KOPT-K1 (cell line): ENCODE data around the gene IQCF2.
"Not testable (repeated sequence)": the region's sequence is repeated elsewhere in the genome, so short reads cannot be mapped to it uniquely, and the experiment has no call there.

Source experiments
- H3K27ac ChIP-seq: fragments of 200-600 bp; sonication (generic); 2 replicates; pipeline ENCODE4 v1.5.1; 2016; ENCODE audit warnings: antibody characterized with exemption, mild to moderate bottlenecking, low read depth, low read length; ENCODE audit not compliant: poor library complexity, severe bottlenecking
- H3K36me3 ChIP-seq: fragments of 200-600 bp; sonication (generic); 2 replicates; pipeline ENCODE4 v1.5.1; 2017; ENCODE audit warnings: antibody characterized with exemption, mild to moderate bottlenecking, low read length, moderate library complexity; ENCODE audit not compliant: insufficient read depth
- H3K9me3 ChIP-seq: fragments of 200-600 bp; sonication (generic); 2 replicates; pipeline ENCODE4 v1.5.1; 2017; ENCODE audit warnings: antibody characterized with exemption, low read length, mild to moderate bottlenecking; ENCODE audit not compliant: insufficient read depth, poor library complexity, severe bottlenecking

Gene IQCF2

DNA sequence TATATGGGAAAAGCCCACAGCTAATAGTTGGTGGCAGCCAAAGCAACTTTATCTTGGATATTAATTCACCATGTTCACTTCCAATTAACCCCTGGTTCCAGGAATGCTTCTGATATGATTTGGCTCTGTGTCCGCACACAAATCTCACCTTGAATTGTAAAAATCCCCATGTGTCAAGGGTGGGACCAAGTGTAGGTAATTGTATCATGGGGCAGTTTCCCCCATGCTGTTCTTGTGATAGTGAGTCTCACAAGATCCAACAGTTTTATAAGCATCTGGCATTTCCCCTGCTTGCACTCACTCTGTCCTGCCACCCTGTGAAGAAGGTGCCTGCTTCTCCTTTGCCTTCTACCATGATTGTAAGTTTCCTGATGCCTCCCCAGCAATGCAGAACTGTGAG, 7.5 kb downstream of the IQCF2 start:
- H3K27ac ChIP-seq, H3K36me3 ChIP-seq, H3K9me3 ChIP-seq: not testable (repeated sequence)

DNA sequence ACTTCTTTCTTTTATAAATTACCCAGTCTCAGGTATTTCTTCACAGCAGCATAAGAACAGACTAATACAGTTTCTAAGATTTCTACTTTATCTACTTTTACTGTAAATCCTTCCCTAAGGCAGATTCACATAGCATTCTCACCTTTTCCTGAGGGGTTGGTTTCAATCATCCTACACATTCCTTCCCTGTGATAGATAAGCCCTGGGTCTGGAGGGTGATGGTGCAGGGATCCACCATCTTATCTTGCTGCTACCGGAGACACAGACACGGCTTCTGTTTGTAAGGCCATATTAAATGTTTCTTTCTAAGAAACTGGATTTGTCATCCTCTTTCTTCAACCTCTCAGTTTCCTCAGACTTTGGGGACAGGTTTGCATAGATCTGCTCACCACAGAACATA, 7.9 kb downstream of the IQCF2 start:
- Histone ChIP-seq H3K27ac (no peak overlapping the region), H3K9me3 (no peaks in the 10 kb centered on the region), H3K36me3 (no peaks in the 10 kb centered on the region)

DNA sequence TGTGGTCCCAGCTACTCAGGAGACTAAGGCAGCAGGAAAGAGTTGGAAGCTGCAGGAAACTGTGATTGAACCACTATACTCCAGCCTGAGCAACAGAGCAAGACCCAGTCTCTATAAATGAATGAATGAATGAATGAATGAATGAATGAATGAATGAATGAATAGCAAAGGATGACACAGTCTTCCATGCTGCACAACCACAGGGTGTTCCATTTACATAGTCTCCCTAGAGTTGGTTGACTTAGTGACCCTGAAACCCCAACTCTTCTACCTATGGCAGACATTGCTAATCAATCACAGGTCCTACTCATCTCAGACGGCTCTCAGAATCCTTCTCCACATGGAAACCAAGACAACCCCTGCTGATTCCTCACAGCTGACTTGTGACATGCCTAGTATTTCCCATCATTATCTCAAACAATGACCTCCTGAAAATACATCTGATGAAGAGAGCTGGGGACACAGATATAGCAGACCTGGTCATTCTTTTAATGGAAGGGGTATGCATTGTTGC, 11.9 kb downstream of the IQCF2 start:
- Histone ChIP-seq H3K27ac (no peak overlapping the region), H3K36me3 (no peaks in the 10 kb centered on the region), H3K9me3 (no peaks in the 10 kb centered on the region)

DNA sequence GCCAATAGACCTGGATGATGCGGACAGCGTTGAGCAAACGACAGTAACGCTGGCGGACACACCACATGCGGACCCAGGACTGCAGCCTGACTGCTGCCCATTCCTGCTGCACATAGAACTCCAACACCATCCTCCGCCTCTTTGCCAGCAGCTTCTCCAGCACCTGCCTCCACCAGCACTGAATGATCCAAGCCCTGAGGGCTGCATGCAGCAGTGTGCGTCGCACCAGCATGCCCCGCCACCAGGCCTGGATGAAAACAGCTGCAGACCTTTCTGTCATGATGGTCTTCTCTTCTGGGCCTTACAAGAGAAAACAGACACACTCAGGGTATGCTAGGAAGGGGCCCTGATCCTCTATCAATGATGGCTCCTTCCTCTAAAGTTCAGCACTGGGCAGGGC, 12.5 kb downstream of the IQCF2 start:
- no peak overlapping the region for H3K27ac ChIP-seq
- H3K9me3 ChIP-seq = no peaks in the 10 kb centered on the region
- H3K36me3 ChIP-seq = no peaks in the 10 kb centered on the region

DNA sequence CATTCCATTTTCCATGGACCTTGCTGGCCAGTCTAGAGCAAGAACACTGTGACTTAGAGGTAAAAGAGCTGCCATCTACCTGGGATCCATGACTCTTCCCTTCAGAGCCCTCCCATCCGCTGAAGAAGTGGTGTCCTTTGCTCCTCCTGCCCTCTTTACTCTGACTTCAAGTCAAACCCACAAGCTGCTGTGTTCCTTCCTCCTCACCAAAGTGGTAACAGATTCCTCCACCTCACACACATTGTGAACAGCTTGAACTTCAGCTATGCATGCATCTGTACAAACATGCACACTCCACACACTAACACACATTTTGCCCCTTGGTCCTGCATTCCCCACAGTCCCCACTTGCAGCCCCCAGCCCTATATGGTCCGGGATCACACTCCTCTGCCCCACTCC, 13.0 kb downstream of the IQCF2 start:
- H3K27ac ChIP-seq = no peak overlapping the region
- H3K36me3 ChIP-seq = no peaks in the 10 kb centered on the region
- no peaks in the 10 kb centered on the region for H3K9me3 ChIP-seq

DNA sequence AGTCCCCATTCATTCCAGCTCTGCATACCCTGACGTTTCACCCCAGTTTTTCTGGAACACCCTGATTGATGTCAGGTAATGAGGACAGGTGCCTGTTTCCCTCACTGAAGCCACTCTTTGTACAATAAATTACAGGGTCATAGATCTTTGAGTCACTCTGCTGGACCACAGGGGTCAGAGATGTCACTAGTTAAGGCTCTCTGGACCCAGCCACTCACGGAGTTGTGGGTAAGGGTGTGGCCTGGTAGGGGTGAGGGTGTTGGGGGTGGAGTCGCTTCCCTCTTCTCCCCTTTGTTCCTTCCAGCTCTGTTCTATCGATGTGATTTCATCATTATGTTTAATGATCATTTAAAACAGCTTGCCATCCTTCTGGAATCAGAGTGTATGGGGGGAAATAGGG, 13.5 kb downstream of the IQCF2 start:
- H3K9me3 ChIP-seq = no peaks in the 10 kb centered on the region
- H3K36me3 ChIP-seq = no peaks in the 10 kb centered on the region

DNA sequence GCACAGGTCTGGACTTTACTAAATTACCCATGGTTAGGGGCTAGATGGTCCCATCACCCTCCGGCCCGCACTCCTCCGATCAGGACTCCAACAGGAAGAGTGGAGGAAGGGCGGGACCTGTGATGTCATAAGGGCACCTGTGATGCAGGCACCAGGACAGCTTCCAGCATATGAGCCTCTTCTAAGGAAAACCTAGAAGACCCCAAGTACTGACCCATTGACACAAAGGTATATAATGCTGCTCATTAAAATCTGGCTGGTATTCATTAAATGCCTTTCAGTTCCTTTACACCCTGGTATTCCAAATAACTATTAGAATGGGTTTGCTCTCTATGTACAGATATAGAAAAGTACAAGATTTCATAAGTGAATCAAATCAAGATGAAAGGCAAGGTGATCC, 14.1 kb downstream of the IQCF2 start, which contains the start of gene IQCF5:
Gene IQCF5, minus strand, starts transcription at position 101 of the 400 bp plus-strand sequence. Its CDS starts 70 bp downstream, at position 31.
- no peak within 1 kb of the TSS for H3K27ac ChIP-seq
- no peaks in the 10 kb centered on the region for H3K9me3 ChIP-seq
- no peaks in the 10 kb centered on the region for H3K36me3 ChIP-seq

More for the DNA sequence above, 13.5 kb downstream of the IQCF2 start:
- no peak overlapping the region for H3K27ac ChIP-seq

DNA sequence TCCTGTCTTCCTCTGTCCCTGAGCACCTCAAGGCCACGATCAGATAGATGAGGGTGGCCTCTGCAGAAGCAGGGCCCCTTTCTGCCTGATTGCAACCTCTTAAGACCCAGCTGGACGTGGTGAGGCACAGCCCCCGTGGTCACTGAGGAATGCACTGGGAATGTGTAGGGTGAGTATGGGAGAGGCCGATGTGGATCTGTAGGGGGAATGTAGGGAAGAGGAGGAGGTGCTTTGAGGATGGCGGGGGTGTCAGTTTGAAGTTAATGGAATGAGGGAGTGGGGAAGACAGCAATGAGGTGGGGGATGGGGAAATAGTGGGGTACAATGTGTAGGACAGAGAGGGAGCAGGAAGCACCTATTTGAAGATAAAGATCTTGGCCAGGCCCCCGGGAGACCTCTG, 14.8 kb downstream of the IQCF2 start:
- Histone ChIP-seq H3K27ac (no peak overlapping the region), H3K36me3 (no peaks in the 10 kb centered on the region), H3K9me3 (no peaks in the 10 kb centered on the region)

DNA sequence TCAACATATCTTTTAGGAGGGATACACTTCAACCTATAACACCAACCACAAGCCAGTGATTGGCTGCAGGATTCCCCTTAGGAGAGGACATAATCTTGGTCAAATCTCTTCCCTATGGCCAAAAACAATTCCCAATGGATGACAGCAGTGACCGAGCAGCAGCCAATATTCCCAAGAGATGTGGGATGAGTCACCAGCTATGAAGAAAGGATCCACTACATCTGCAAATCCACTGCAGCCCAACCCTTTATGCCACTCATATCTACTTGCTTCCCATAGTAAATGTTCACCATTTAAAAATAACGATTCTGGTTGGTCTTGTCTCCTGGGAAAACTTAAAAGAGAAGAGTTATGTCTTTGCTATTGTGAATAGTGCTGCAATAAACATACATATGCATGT, 18.5 kb downstream of the IQCF2 start:
- no peak overlapping the region for H3K27ac ChIP-seq

DNA sequence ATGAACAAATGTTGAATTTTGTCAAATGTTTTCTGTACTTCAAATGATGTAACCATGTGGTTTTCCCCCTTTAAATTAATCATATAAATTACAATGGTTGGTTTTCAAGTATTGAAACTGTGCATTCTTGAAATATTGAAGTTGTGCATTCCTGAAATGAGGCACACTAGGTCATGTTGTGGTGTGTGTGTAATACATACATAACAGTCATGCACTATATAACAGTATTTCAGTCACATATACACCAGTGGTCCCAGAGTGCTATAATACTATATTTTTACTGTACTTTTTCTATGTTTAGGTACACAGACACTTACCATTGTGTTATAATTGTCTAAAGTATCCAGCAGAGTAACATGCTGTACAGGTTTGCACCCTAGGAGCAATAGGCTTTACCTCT, 25.0 kb downstream of the IQCF2 start:
- no peaks in the 10 kb centered on the region for H3K9me3 ChIP-seq
- H3K27ac ChIP-seq = no peak overlapping the region
- H3K36me3 ChIP-seq = no peaks in the 10 kb centered on the region

More for the DNA sequence above, 18.5 kb downstream of the IQCF2 start:
- no peaks in the 10 kb centered on the region for H3K9me3 ChIP-seq
- no peaks in the 10 kb centered on the region for H3K36me3 ChIP-seq

DNA sequence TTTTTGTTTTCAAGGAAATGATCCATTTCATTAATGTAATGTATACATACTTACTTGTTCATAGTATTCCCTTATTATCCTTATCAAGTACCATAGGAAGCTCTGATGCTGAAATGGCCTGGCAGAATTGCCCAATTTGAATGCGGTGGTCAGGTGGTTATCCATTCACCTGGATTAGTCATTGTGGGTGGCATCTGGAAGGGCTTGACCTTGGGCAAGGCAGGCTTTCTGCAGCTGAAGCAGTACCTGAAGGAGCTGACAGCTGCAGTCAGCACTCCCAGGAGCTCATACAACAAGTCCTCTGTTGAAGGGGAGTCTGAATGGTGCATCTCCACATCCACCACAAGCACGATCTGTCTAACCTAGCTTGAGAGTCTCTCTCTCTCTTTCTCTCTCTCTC, 26.2 kb downstream of the IQCF2 start:
- Histone ChIP-seq H3K9me3 (no peaks in the 10 kb centered on the region), H3K36me3 (no peaks in the 10 kb centered on the region), H3K27ac (no peak overlapping the region)

DNA sequence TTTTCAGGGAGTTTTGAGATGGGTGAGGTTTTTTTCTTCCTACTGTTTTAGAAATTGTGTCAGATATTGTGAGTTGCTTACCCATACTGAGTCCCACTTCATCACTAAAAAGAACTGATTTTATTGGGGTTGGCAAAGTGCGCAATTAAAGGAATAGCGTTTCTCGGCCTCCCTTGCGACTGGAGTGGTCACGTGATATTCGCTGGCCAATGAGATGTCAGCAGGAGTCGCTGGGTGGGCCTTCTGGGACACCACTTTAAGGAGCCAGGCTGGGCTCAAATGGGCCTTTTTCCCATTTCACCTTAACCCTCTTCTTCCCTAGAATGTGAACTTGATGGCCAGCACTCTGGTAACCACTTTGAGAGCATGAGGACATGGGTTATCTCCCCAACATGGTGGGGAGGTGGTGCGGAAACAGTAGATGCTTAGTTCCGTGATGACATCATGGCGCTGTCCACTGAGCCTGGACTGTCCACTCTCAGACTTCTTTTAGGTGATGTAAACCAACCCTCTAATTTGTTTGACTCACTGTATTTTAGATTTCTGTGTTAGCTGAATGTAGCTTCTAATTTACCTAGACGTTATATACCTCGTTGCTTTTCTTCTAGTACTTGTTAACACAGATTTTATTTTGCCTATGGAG, 27.2 kb downstream of the IQCF2 start:
- no peak overlapping the region for H3K27ac ChIP-seq
- H3K36me3 ChIP-seq = no peaks in the 10 kb centered on the region
- H3K9me3 ChIP-seq = no peaks in the 10 kb centered on the region

DNA sequence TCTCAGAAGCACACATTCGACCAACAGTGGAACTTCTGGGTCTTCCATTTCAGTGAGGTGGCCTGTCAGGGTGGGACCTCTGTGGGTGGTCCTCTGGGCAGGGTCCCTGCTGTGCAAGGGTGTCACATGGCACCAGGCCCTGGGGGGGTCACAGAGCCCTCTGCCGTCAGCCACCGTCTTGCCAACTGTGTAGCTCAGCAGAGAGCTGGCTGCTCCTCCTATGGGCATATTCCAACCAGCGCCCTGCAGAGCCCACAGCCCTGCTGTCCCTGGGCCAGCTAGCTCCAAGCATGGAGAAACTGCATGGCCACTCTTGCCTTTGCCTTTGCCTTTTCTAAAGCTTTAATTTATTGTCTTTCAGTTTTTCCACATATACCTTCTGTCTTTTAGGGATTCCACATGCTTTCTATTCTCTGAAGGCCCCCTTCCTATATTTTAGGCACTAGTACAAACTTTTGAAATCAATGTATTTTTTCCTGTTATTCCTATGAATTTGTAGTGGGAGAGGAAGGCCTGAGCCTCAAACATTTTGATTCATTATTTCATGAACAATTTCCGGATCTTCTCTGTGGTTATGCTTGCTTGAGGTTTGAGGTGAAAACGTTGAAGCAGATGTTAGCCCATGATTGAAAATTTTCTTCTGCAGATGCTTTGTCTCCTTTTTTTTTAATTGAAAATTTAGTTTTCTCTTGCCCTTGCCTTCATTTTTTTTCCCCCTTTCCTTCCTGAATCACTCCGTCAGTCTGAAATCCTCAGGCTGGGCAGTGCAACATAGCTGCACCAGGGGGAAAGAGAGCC, 30.0 kb downstream of the IQCF2 start:
- Histone ChIP-seq H3K27ac (peak overlapping the region; percentile 63), H3K36me3 (no peaks in the 10 kb centered on the region), H3K9me3 (no peaks in the 10 kb centered on the region)

DNA sequence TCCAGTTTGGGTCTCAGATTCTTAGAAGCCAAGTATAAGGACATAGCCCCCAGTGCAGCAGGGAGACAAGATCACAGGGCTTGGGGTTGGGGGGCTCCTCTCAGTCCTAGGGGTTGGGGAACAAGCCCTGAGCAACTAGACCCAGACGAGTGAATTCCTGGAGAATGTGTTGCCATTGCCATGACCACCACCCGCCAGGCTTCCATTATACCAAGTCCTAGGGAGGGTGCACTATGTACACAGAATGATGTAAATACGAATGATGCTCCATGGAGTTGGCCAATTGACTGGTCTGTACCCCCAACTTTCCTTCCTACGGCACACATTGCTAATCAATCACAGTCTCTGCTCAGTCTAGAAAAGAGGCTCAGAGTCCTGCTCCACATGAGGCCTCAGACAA, 33.0 kb downstream of the IQCF2 start:
- no peak overlapping the region for H3K27ac ChIP-seq
- no peaks in the 10 kb centered on the region for H3K36me3 ChIP-seq
- no peaks in the 10 kb centered on the region for H3K9me3 ChIP-seq

DNA sequence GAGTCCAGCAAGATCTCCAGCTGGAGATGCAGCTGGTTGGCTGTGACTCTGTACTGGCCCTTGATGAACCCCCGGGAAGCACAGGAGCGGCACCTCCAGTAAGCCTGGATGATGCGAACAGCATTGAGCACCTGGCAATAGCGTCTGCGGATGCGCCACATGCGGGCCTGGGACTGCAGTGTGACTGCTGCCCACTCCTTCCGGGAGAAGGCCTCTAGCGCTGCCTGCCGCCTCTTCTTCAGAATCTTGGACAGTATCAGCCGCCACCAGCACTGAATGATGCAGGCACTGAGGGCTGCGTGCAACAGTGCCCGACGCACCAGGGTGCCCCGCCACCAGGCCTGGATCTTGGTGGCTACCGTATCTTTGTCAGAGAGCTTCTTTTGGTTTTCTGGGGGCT, 33.5 kb downstream of the IQCF2 start:
- Histone ChIP-seq H3K36me3 (no peaks in the 10 kb centered on the region), H3K9me3 (no peaks in the 10 kb centered on the region), H3K27ac (no peak overlapping the region)
